Stimulated activated CD4-positive, alpha-beta T cell treated with anti-CD3 and anti-CD28 coated beads, TNF-alpha, amount 100 ng/mL, for 48 hours (primary cell): ENCODE measurements around the gene NUP58.
"Not testable (repeated sequence)": the region's sequence is repeated elsewhere in the genome, so short reads cannot be mapped to it uniquely, and the experiment has no call there.

Source experiments
- DNase-seq, 3 donors: peaks; one replicate each; pipeline ENCODE4 v3.0.0-alpha.2; 2020; ENCODE audit warnings: low read depth in 3 of 3

Gene NUP58

GRCh38 chr13:25302121-25302520, 696 bp downstream of the NUP58 start:
- DNase-seq = no peak

GRCh38 chr13:25306671-25307464, 5.4 kb downstream of the NUP58 start:
- no peak for DNase-seq

GRCh38 chr13:25310891-25311290, 9.5 kb downstream of the NUP58 start:
- no peak for DNase-seq

DNA sequence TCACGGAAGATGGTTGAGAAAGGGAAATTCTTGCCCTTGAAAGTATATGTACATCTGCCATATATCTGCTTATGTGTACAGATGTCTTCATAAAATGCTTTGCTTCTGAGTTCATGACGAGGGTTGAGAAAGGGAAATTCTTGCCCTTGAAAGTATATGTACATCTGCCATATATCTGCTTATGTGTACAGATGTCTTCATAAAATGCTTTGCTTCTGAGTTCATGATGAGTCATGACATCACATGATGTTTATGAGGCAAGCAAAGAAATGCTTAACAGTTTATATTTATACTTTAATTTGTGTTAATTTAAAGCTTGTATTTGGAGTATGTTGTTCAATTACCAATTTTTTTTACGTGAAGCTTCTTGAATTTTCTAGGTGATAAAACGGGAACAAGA, 17.5 kb downstream of the NUP58 start:
- DNase-seq = not testable (repeated sequence)

DNA sequence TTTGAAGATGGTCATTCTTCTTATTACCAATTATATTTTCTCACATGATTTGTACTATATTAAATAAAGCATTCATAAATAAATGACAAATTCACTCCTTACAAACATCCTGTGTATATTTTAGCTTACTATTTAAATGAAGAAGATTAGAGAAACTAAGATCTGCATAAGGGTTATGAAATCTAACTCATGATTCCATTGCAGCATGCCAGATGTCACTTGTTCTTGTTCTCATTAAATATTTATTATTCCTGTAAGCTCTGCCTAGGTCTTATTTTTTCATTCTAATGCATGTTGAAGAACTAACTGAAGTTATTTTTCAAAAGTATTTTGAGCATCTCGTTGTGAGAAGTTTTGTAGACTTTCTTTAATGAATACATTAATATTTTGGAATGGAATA, 18.3 kb downstream of the NUP58 start:
- DNase-seq = no peak

- DNase-seq = no peak
These were observed 22.7 kb downstream of the NUP58 start for GRCh38 chr13:25324100-25324499.

GRCh38 chr13:25329706-25330105, 28.3 kb downstream of the NUP58 start:
- DNase-seq = no peak

- no peak for DNase-seq
These were observed 29.1 kb downstream of the NUP58 start for GRCh38 chr13:25330541-25330940.

DNA sequence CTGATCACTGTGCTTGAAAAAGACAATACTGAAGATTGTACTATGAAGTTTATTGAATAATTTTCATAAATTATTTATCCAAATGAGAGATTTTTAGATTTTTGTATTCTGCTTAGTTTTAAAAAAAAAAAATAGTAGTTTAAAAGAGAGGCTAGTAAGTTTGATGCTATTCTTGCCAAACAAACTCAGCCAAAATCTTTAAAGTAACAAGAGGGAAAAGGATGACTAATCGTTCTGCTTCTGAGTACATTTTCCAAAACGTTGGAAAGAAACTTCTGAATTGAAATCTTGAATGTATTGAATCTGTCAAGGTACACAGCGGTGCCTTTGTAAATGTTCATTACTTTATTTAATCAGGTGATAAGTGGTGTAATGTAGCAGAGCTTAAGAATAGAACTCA, 34.4 kb downstream of the NUP58 start:
- DNase-seq = no peak

DNA sequence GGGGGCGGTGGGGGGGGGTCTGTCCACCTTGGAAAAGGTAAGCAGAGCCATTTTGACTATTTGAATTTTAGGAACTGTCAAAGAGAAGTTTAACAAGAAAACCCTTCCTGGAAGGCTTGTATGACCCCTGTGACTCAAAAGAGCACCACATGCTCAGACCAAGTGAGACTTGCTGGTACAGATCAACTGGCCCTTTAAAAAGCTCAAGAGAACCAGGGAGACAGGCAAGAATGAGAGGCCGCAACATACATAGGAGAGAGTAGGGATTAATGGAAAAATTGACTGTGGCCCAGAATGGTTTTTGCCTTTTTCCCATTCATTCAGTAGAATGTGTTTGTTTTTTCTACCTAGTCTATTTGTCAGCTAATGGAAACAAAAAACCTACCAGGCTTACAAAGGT, 44.2 kb downstream of the NUP58 start:
- no peak for DNase-seq

DNA sequence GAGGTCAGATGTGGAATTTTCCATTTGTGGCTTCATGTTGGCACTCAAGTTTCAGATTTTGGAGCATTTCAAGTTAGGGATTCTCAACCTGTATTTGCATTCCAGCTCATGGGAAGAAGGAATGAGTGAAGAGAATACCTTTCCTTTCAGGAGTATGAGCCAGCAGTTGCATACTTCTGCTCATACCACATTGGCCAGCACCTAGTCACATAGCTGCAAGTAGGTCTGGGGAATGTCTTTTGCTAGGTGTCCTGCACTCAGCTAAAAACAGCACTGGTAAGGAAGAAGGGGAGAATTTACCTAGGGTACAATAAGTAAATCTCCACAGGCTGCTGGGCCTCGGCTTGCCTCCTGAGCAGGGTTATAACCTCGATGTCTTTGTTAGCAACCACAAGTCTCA, 45.7 kb downstream of the NUP58 start:
- no peak for DNase-seq

GRCh38 chr13:25351404-25351803, 50.0 kb downstream of the NUP58 start:
- DNase-seq = no peak

GRCh38 chr13:25352230-25352629, 50.8 kb downstream of the NUP58 start:
- no peak for DNase-seq

DNA sequence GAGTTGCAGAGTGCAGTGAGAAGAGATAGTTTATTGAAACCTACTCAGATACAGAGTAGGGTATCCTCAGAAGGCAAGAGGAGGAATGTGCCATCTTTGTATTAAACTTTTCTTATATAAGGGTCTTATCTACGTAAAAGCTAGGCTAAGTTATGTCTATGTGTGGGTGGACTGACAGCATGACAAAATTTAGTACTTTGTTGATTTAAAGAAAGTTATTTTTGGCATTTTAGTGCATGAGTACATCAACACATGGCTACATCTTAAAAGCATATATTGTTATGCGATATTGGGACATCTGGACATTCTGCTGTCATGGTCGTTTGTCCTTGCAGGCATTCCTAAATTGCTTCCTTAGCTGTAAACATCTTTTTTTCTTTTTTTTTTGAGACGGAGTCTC, 51.4 kb downstream of the NUP58 start:
- DNase-seq = no peak

DNA sequence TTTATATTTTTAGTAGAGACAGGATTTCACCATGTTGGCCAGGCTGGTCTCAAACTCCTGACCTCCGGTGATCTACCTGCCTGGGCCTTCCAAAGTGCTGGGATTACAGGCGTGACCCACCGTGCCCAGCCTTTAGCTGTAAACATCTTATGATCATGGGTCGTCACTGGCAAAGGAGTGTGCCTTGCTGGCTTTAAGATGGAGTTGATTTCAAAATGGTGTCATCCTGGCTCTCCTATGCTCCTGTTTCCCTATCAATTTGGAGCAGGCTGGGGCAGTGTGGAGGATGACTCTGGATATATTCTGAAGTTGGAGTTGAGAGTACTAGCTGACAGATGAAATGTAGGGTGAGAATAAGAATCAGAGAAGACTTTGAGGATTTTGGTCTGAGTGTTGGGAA, 51.9 kb downstream of the NUP58 start:
- DNase-seq = no peak

DNA sequence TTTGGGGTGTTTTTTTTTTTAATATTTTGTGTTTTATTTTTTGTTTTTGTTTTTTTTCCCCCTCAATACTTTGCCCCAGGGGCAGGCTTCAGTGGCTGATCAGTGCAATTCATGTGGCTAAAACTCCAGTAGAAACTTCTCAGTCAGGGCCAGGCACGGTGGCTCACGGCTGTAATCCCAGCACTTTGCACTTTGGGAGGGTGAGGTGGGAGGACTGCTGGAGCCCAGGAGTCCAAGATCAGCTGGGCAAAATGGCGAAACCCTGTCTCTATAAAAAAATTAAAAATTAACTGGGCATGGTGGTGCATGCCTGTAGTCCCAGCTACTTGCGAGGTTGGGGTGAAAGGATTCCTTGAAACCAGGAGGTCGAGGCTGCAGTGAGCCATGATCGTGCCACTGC, 53.0 kb downstream of the NUP58 start:
- DNase-seq = no peak

DNA sequence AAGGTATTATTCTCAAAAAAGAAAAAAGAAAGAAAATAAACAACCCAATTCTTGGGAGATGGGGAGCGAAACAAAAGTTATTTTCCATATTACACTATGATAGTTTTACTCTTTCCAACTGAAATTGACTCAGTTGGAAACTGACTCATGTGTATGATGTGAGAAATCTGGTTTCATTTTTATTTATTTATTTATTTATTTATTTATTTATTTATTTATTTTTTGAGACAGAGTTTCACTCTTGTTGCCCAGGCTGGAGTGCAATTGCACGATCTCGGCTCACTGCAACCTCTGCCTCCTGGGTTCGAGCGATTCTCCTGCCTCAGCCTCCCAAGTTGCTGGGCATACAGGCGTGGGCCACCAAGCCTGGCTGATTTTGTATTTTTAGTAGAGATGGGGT, 59.0 kb downstream of the NUP58 start:
- DNase-seq = not testable (repeated sequence)

- DNase-seq = no peak
These were observed 64.4 kb downstream of the NUP58 start for GRCh38 chr13:25365720-25366235.

DNA sequence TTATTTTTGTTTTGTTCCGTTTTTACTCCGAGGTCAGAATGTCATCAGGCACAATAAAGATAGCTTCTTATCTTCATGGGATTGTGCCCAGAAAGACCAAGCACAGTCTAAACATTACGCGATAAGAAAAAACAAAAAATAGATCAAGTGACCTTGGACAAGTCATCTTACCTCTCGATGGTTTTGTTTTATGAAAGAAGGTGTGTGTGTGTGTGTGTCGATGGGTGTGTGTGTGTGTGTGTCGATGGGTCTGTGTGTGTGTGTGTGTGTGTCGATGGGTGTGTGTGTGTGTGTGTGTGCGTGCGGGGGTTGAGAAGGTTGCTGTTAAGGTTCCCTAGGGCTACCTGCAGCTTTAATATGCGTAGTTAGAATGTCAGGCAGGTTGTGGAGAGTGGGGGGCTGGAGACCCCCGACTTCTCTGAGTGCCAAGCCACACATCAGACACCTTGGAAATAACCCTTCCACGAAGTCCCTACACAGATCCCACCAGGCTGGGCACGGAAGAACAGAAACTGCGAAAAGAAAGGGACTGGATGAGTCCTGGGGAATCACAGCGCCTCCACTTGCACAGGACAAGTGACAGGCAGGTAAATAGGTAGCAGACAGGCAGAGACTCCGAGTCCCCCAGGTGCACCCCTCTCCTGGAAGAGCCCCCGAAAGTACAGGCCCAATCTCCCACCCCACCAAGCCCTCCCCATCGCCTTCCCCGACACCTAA, 69.9 kb downstream of the NUP58 start:
- no peak for DNase-seq

GRCh38 chr13:25371875-25372283, 70.5 kb downstream of the NUP58 start, which contains the start of gene ATP8A2:
ATP8A2 (plus strand) TSS chr13:25371974; CDS start chr13:25372213, 239 bp downstream.
- DNase-seq = no peak

- DNase-seq = no peak
These were observed 71.1 kb downstream of the NUP58 start for GRCh38 chr13:25372284-25373081.

GRCh38 chr13:25375727-25376358, 74.4 kb downstream of the NUP58 start:
- peak in 2 of 3 donors; percentile 2 to 17 for DNase-seq
